Measurements from ENCODE around the gene SEMA4C.
A peak's percentile ranks its signal among the peaks of the same experiment; 100 is the strongest.

The SEMA4C gene

DNA sequence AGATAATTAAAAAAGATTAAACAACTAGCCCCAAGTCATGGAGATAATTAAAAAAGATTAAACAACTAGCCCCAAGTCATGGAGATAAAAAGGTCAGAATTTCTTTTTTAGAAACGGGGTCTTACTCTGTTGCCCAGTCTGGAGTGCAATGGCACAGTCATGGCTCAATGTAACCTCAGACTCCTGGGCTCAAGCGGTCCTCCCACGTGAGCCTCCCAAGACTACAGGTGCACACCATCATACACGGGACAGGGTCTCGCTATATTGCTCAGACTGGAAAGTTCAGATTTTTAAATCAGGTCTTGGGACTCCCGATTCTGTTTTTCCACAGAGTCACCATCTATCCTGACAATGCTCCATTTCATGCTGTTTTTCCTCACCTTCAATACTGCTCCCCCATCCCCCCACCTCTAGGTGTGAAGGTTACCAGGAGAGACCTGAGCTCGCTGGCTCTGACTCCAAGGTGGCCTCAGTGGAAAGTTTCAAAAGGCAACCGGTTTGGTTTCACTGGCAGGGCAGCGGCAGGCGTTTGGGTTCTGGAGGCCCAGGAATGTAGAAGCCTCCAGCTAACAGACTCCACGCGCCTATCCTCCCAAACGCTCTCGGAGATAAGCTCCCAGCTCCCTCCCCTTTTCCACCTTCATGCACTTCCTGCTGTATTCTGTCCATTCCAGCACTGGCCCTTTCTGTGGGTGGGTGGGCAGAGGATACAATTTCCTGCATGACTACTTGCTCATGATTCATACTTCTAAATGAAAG is 2.9 kb upstream of the SEMA4C start:
- no peak for TF ChIP-seq EZH2phosphoT487 (IDR thresholded peaks at IDR 0.05; ENCODE audit: low read depth)
- TF ChIP-seq, protein P1, sequence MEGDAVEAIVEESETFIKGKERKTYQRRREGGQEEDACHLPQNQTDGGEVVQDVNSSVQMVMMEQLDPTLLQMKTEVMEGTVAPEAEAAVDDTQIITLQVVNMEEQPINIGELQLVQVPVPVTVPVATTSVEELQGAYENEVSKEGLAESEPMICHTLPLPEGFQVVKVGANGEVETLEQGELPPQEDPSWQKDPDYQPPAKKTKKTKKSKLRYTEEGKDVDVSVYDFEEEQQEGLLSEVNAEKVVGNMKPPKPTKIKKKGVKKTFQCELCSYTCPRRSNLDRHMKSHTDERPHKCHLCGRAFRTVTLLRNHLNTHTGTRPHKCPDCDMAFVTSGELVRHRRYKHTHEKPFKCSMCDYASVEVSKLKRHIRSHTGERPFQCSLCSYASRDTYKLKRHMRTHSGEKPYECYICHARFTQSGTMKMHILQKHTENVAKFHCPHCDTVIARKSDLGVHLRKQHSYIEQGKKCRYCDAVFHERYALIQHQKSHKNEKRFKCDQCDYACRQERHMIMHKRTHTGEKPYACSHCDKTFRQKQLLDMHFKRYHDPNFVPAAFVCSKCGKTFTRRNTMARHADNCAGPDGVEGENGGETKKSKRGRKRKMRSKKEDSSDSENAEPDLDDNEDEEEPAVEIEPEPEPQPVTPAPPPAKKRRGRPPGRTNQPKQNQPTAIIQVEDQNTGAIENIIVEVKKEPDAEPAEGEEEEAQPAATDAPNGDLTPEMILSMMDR (IDR thresholded peaks at IDR 0.05; ENCODE audit: low read depth, low read length) = no peak
- peaks cover 6% of the 10 kb centered on the region for H3K79me2 ChIP-seq (ENCODE audit: low read length)
- no peak overlapping the region for H3K4me3 ChIP-seq (ENCODE audit: low read length)
- peaks cover 25% of the 10 kb centered on the region for H3K4me1 ChIP-seq (ENCODE audit: low read length)
- H3K9me3 ChIP-seq (ENCODE audit: insufficient read depth, low read length) = no peaks in the 10 kb centered on the region
- H3K9ac ChIP-seq (ENCODE audit: low read length) = no peak overlapping the region
- H3K4me2 ChIP-seq (ENCODE audit: low read length) = no peak overlapping the region
- H2AFZ ChIP-seq (ENCODE audit: low read depth, low read length) = no peak overlapping the region
- H4K20me1 ChIP-seq (ENCODE audit: insufficient read depth, low read length) = no peaks in the 10 kb centered on the region
- no peak overlapping the region for H3K27ac ChIP-seq (ENCODE audit: low read length)
- H3K27me3 ChIP-seq (ENCODE audit: low read depth, low read length) = peaks cover 4% of the 10 kb centered on the region; the same call in 1 of the 2 replicates
- no peaks in the 10 kb centered on the region for H3K36me3 ChIP-seq (replicated peaks; ENCODE audit: low read depth, low read length)

DNA sequence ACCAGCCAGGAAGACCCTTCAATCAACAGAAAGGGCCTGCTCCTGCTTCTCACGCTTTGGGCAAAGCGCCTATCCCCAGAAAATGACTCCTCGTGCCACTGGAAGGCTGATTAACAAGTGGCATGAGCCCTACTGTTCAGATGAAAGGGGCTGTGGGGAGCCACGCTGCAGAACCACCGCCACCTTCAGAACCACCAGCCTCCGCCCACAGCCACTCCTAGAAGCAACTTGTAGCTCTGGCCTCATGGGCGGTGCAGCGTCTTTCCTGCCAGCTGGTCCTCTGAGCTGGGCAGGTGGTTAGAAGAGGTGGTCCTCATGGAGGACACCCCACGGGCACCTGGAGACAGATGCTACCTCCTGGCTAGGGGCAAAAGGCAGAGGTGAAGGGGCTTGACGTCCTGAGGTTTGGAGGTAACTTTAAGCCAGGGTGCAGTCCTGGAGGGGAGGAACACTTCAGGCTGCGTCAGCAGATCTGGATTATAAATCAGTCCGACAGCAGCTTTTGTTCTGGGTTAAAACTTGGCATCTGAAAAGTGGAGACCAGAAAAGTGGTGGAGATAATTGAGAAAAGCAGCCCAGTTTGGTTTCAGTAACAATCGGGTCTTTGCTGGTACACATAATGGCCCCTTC is 861 bp upstream of the SEMA4C start:
- Histone ChIP-seq H3K9ac (ENCODE audit: low read length) (no peak overlapping the region), H3K36me3 (replicated peaks; ENCODE audit: low read depth, low read length) (no peaks in the 10 kb centered on the region), H3K4me3 (ENCODE audit: low read length) (peak overlapping the region; percentile 87; the same call in 1 of the 2 replicates), H3K27me3 (ENCODE audit: low read depth, low read length) (peaks cover 4% of the 10 kb centered on the region; the same call in 1 of the 2 replicates), H3K79me2 (ENCODE audit: low read length) (peaks cover 21% of the 10 kb centered on the region), H4K20me1 (ENCODE audit: insufficient read depth, low read length) (no peaks in the 10 kb centered on the region), H3K4me1 (ENCODE audit: low read length) (peaks cover 31% of the 10 kb centered on the region), H3K4me2 (ENCODE audit: low read length) (no peak overlapping the region), H3K27ac (ENCODE audit: low read length) (no peak overlapping the region), H2AFZ (ENCODE audit: low read depth, low read length) (no peak overlapping the region), H3K9me3 (ENCODE audit: insufficient read depth, low read length) (no peaks in the 10 kb centered on the region)
- TF ChIP-seq, protein P1 (IDR thresholded peaks at IDR 0.05; ENCODE audit: low read depth, low read length) = no peak
- TF ChIP-seq EZH2phosphoT487 (IDR thresholded peaks at IDR 0.05; ENCODE audit: low read depth) = no peak

DNA sequence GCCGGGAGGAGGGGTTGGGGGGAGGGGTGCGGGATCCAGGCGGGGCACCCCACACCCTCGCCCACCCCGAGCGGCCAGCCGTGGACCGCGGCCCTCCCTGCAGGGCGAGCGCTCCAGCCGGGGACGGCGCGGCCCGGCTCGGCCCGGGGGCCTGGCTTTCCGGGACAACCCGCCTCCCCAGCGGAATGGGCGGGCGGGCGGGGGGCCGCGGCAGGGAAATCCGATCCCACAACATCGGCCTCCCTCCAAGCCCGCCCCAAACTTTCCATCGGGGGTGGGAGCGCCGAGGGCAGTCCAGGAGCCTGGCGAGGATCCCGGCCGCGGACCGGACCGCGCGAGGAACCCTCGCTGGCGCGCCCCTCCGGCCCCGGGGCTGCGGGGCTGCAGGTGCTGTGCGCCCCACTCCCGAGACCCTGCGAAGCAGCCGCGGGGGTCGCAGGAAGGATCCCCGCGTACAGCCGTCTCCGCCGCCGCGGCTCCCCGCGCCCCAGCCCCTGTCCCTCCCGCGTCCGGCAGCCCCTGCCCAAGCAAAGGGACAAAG is 529 bp downstream of the SEMA4C start:
- Histone ChIP-seq H3K27ac (ENCODE audit: low read length) (no peak overlapping the region), H3K9me3 (ENCODE audit: insufficient read depth, low read length) (no peaks in the 10 kb centered on the region), H3K4me2 (ENCODE audit: low read length) (peak overlapping the region; percentile 92), H3K36me3 (replicated peaks; ENCODE audit: low read depth, low read length) (peaks cover 8% of the 10 kb centered on the region), H3K4me3 (ENCODE audit: low read length) (peak overlapping the region; percentile 87), H2AFZ (ENCODE audit: low read depth, low read length) (peak overlapping the region; percentile 50; the same call in 1 of the 2 replicates), H4K20me1 (ENCODE audit: insufficient read depth, low read length) (no peaks in the 10 kb centered on the region), H3K79me2 (ENCODE audit: low read length) (peaks cover 21% of the 10 kb centered on the region), H3K4me1 (ENCODE audit: low read length) (peaks cover 18% of the 10 kb centered on the region), H3K9ac (ENCODE audit: low read length) (peak overlapping the region; percentile 93), H3K27me3 (ENCODE audit: low read depth, low read length) (peaks cover 4% of the 10 kb centered on the region; the same call in 1 of the 2 replicates)
- TF ChIP-seq EZH2phosphoT487 (IDR thresholded peaks at IDR 0.05; ENCODE audit: low read depth) = no peak
- TF ChIP-seq, protein P1 (IDR thresholded peaks at IDR 0.05; ENCODE audit: low read depth, low read length) = no peak

All from OCI-LY3 (cell line).